SK-N-SH (cell line): Measurements from ENCODE around the gene SLC35B4. TPM values are rescaled to one million over a fixed set of nuclear protein-coding genes. Genes with fewer than 3 reads are reported as not detected.

Experiments
- CTCF ChIA-PET: fragments of 300-600, 350-600 bp; formaldehyde crosslinking; extraction: SDS; loops from one replicate; lab custom pipeline; 2021; lab: Yijun Ruan, JAX
- POLR2A ChIA-PET: fragments of 350-600 bp; sonication (Branson Sonifier 250); formaldehyde crosslinking; extraction: SDS; loops from one replicate; lab custom pipeline; 2020; ENCODE audit warnings: antibody characterized with exemption, inconsistent platforms; lab: Yijun Ruan, JAX
- DNase-seq: peaks from one replicate; pipeline ENCODE4 v3.0.0; 2012
- H2AFZ ChIP-seq: fragments of 200-600 bp; sonication (generic); 2 replicates; pipeline ENCODE4 v1.8.1; 2016; ENCODE audit warnings: antibody characterized with exemption, mild to moderate bottlenecking, low read depth
- H3F3A ChIP-seq: fragments of 200-600 bp; sonication (generic); replicated peaks from 2 replicates; pipeline ENCODE3; 2016; ENCODE audit warnings: antibody characterized with exemption, mild to moderate bottlenecking; ENCODE audit not compliant: insufficient read depth
- H3K27ac ChIP-seq, 2 experiments: fragments of 200-500 bp in 1 of 2; fragments of 200-600 bp in 1 of 2; sonication (Bioruptor generic) in 1 of 2; sonication (generic), shearing (Covaris generic) in 1 of 2; 2 replicates each; pipeline versions ENCODE4 v1.5.1 to v1.6.1; 2014 to 2016; ENCODE audit warnings: low read depth in 2 of 2, inconsistent platforms in 1 of 2, low read length in 1 of 2, mild to moderate bottlenecking in 1 of 2, mixed read lengths in 1 of 2
- H3K27me3 ChIP-seq: fragments of 200-600 bp; sonication (generic), shearing (Covaris generic); 2 replicates; pipeline ENCODE4 v1.6.1; 2016; ENCODE audit warnings: mixed run types; ENCODE audit not compliant: insufficient read depth
- H3K36me3 ChIP-seq, 2 experiments: fragments of 200-500 bp in 1 of 2; fragments of 200-600 bp in 1 of 2; sonication (Bioruptor generic) in 1 of 2; sonication (generic) in 1 of 2; replicated peaks in 1 of 2; 2 replicates each; pipeline versions ENCODE3 to v1.5.1; 2014 to 2016; ENCODE audit warnings: low read length in 1 of 2, mild to moderate bottlenecking in 1 of 2; ENCODE audit not compliant: insufficient read depth in 2 of 2, control insufficient read depth in 1 of 2
- H3K4me1 ChIP-seq, 2 experiments: fragments of 200-500 bp in 1 of 2; fragments of 200-600 bp in 1 of 2; sonication (Bioruptor generic) in 1 of 2; sonication (generic), shearing (Covaris generic) in 1 of 2; 2 replicates each; pipeline versions ENCODE4 v1.5.1 to v1.6.1; 2014 to 2016; ENCODE audit warnings: low read depth in 1 of 2, low read length in 1 of 2, mixed run types in 1 of 2; ENCODE audit not compliant: insufficient read depth in 2 of 2, control insufficient read depth in 1 of 2
- H3K4me2 ChIP-seq: fragments of 200-600 bp; sonication (generic), shearing (Covaris generic); 2 replicates; pipeline ENCODE4 v1.6.1; 2017; ENCODE audit warnings: mixed run types
- H3K4me3 ChIP-seq, 2 experiments: fragments of 200-500 bp in 1 of 2; fragments of 200-600 bp in 1 of 2; sonication (Bioruptor generic) in 1 of 2; sonication (generic), shearing (Covaris generic) in 1 of 2; 2 replicates each; pipeline versions ENCODE4 v1.5.1 to v1.8.1; 2014 to 2016; ENCODE audit warnings: low read depth in 2 of 2, inconsistent platforms in 1 of 2, low read length in 1 of 2, mild to moderate bottlenecking in 1 of 2, mixed read lengths in 1 of 2, moderate library complexity in 1 of 2
- H3K79me2 ChIP-seq: fragments of 200-600 bp; sonication (generic); 2 replicates; pipeline ENCODE4 v1.8.1; 2017; ENCODE audit warnings: mild to moderate bottlenecking; ENCODE audit not compliant: insufficient read depth
- H3K9ac ChIP-seq: fragments of 200-600 bp; sonication (generic); 2 replicates; pipeline ENCODE4 v1.6.1; 2017; ENCODE audit warnings: mixed run types
- H3K9me2 ChIP-seq: fragments of 200-600 bp; sonication (generic); 2 replicates; pipeline ENCODE4 v1.6.1; 2017; ENCODE audit warnings: mixed run types
- H3K9me3 ChIP-seq: fragments of 200-600 bp; sonication (generic); 2 replicates; pipeline ENCODE4 v1.6.1; 2017; ENCODE audit warnings: mixed run types, mild to moderate bottlenecking, moderate library complexity
- H4K20me1 ChIP-seq: fragments of 200-600 bp; sonication (generic); 2 replicates; pipeline ENCODE4 v1.6.1; 2017; ENCODE audit warnings: mild to moderate bottlenecking, mixed run types; ENCODE audit not compliant: insufficient read depth
- ELF1 ChIP-seq: IDR thresholded peaks from 2 replicates; pipeline ENCODE4 v1.4.0; 2012
- EZH2phosphoT487 ChIP-seq: fragments of 200-600 bp; sonication (generic); IDR thresholded peaks from 2 replicates; pipeline ENCODE4 v1.6.1; 2017; ENCODE audit warnings: low read depth, mixed run types, mild to moderate bottlenecking, antibody characterized with exemption, moderate library complexity, borderline replicate concordance
- GABPA ChIP-seq: IDR thresholded peaks from 2 replicates; pipeline ENCODE4 v1.4.0; 2012; ENCODE audit warnings: low read depth, mild to moderate bottlenecking
- PBX3 ChIP-seq: IDR thresholded peaks from 2 replicates; pipeline ENCODE4; 2012
- RXRA ChIP-seq: IDR thresholded peaks from 2 replicates; pipeline ENCODE4 v1.4.0; 2012; ENCODE audit warnings: low read depth, mild to moderate bottlenecking, borderline replicate concordance
- YY1 ChIP-seq: IDR thresholded peaks from 2 replicates; pipeline ENCODE4 v1.4.0; 2012; ENCODE audit warnings: low read depth, mild to moderate bottlenecking
- WGBS: methylation state at CpG from one replicate; pipeline ENCODE4 v1.1.6; 2017; ENCODE audit warnings: low lambda C conversion rate; 5-methylcytosine and 5-hydroxymethylcytosine counted together
- polyA plus RNA-seq, 3 experiments: library from polyadenylated mRNA; depleted of rRNA; stranded (reverse); fragments of >200 nt; gene quantifications; 2 replicates each; pipeline ENCODE4 v1.2.3, GENCODE V29; 2012
- TF ChIP-seq, protein P1 (sequence below): fragments of 150-350 bp; IDR thresholded peaks from 2 replicates; pipeline ENCODE4 v1.6.1; 2017; ENCODE audit warnings: antibody characterized with exemption, low read length, low read depth, borderline replicate concordance
- TF ChIP-seq, protein P2 (sequence below): IDR thresholded peaks from 2 replicates; pipeline ENCODE4 v1.4.0; 2012; ENCODE audit warnings: low read depth
- TF ChIP-seq, protein P3 (sequence below): fragments of 200-600 bp; sonication (generic); IDR thresholded peaks from 2 replicates; pipeline ENCODE4 v1.6.1; 2017; ENCODE audit warnings: antibody characterized with exemption, mild to moderate bottlenecking, moderate library complexity

Gene SLC35B4
- polyA plus RNA-seq, 1 of the 3 experiments (the other 2 are of a cell fraction): 19.3 TPM

DNA sequence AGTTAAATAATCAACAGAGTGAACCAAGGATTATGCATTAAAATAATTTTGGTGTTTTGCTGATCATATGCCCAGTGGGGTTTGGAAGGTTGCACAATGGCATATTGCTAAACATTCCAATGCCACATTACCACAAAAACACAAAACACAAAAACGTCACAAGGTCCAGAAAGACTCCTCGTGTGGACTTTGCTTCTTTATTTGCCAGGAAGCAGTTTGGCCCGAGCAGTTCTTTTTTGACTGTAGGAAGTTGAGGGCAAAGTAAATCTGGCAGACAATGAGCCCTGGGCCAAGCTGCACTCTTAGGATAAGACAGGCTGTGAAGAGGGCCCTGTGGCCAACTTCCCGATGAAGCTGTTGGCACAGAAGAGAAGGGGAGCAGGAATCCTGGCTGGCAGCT is 39.2 kb upstream of the SLC35B4 start:
- Histone ChIP-seq H3K79me2 (no peaks in the 10 kb centered on the region), H3K4me1 (peaks cover 0 to 13% of the 10 kb centered on the region in 2 experiments; a peak in 1 of 4 replicates), H2AFZ (no peak overlapping the region), H3K4me3 (no peak overlapping the region), H3F3A (no peaks in the 10 kb centered on the region), H3K9ac (no peak overlapping the region), H3K9me2 (no peaks in the 10 kb centered on the region), H3K27me3 (no peaks in the 10 kb centered on the region), H3K27ac (no peak overlapping the region), H3K4me2 (no peak overlapping the region), H3K36me3 (no peaks in the 10 kb centered on the region), H3K9me3 (no peaks in the 10 kb centered on the region), H4K20me1 (no peaks in the 10 kb centered on the region)
- TF ChIP-seq, protein P1, sequence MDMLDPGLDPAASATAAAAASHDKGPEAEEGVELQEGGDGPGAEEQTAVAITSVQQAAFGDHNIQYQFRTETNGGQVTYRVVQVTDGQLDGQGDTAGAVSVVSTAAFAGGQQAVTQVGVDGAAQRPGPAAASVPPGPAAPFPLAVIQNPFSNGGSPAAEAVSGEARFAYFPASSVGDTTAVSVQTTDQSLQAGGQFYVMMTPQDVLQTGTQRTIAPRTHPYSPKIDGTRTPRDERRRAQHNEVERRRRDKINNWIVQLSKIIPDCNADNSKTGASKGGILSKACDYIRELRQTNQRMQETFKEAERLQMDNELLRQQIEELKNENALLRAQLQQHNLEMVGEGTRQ: no peak
- no peak for TF ChIP-seq GABPA
- TF ChIP-seq PBX3: no peak
- no peak for TF ChIP-seq EZH2phosphoT487
- POLR2A ChIA-PET: no interaction called here
- CTCF ChIA-PET: interaction anchor here (2.2 to 4.7 kb wide), 2 partner anchors 12 to 215 kb away, joined by 12 to 57 read pairs; no protein-coding TSS in a partner anchor
- WGBS: 52% methylated on average over 4 of the region's 4 CpGs
- no peak for DNase-seq

DNA sequence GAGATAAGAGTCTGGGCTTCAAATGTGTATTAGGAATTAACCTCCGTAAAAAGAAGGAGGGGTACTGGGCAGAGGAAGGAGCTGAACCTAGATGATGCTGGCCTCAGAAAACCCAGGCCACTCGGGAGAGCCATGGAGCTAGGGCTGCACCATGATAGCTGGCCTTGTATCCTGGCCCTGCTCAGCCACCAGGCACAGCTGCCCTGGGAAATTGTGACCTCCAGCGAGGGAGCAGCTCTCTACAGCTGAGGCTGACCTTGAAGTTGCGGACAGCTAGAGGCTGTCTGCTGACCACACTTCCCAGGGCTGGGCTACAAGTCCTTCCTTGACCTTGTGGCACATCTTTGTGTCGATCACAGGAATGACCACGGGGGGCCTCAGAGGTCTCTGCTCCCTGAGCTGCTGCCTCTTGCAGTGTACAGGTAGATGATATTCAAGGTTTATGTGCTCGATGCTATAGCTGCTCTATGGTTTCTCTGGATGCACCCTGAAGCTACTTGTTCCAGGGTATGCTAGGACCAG is 38.3 kb upstream of the SLC35B4 start:
- Histone ChIP-seq H3K27me3 (peaks cover 5% of the 10 kb centered on the region; the same call in 1 of the 2 replicates), H3K9me2 (no peaks in the 10 kb centered on the region), H3K9ac (no peak overlapping the region), H3K27ac (no peak overlapping the region), H3K4me3 (no peak overlapping the region), H4K20me1 (no peaks in the 10 kb centered on the region), H3K4me1 (peaks cover 0 to 11% of the 10 kb centered on the region in 2 experiments; a peak in 1 of 4 replicates), H3K36me3 (no peaks in the 10 kb centered on the region), H2AFZ (no peak overlapping the region), H3F3A (no peaks in the 10 kb centered on the region), H3K79me2 (no peaks in the 10 kb centered on the region), H3K9me3 (no peaks in the 10 kb centered on the region), H3K4me2 (no peak overlapping the region)
- CTCF ChIA-PET: interaction anchor here (0.9 to 1.4 kb wide), 2 partner anchors 10 to 557 kb away, joined by 3 to 6 read pairs; no protein-coding TSS in a partner anchor
- POLR2A ChIA-PET: no interaction called here
- 48% methylated on average over 6 of the region's 7 CpGs for WGBS
- no peak for DNase-seq
- TF ChIP-seq RXRA (no peak), ELF1 (no peak), YY1 (no peak)
- TF ChIP-seq, protein P2, sequence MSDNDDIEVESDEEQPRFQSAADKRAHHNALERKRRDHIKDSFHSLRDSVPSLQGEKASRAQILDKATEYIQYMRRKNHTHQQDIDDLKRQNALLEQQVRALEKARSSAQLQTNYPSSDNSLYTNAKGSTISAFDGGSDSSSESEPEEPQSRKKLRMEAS: no peak
- TF ChIP-seq, protein P3, sequence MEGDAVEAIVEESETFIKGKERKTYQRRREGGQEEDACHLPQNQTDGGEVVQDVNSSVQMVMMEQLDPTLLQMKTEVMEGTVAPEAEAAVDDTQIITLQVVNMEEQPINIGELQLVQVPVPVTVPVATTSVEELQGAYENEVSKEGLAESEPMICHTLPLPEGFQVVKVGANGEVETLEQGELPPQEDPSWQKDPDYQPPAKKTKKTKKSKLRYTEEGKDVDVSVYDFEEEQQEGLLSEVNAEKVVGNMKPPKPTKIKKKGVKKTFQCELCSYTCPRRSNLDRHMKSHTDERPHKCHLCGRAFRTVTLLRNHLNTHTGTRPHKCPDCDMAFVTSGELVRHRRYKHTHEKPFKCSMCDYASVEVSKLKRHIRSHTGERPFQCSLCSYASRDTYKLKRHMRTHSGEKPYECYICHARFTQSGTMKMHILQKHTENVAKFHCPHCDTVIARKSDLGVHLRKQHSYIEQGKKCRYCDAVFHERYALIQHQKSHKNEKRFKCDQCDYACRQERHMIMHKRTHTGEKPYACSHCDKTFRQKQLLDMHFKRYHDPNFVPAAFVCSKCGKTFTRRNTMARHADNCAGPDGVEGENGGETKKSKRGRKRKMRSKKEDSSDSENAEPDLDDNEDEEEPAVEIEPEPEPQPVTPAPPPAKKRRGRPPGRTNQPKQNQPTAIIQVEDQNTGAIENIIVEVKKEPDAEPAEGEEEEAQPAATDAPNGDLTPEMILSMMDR: no peak
